ENCODE results near the gene TLE2. TPM values are rescaled to one million over a fixed set of nuclear protein-coding genes. Genes with fewer than 3 reads are reported as not detected.

The TLE2 gene
- total RNA-seq, 2 experiments from 2014 or later: 1.2 to 1.6 TPM

DNA sequence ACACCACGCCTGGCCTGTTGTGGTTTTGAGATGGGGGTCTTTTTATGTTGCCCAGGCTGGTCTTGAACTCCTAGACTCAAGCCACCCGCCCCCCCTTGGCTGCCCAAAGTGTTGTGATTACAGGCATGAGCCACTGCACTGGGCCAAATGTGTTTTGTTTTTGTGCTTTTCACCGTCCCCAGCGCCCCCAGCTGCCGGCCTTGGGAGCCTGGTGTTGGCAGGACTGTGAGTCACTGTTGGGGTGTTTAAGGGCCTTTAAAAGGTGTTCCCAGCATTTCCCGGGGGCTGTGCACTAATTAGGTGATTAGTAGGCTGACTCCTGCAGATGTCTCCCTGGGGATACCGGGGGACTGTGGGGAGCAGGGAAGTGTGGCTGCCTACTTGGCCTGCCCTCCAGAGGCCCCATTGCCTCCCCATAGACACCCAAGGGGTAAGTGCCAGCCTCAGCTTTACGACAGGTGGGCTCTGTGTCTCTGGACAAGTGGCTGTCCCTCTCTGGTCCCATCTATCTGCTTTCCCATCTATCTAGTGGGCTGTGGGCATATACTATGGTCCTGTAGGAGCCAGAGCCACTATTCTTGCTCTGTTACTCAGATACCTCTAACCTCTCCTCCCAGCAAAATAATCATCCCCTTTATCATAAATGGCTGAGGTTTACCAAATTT, 45.0 kb upstream of the TLE2 start:
- POLR2A ChIA-PET: interaction anchor here (0.7 kb wide), 1 partner anchor 107 kb away, joined by 3 read pairs; no protein-coding TSS in a partner anchor
- intact Hi-C loops (cut with micrococcal nuclease; ENCODE audit: unreplicated experiment): no loop called here
- CTCF ChIA-PET (ENCODE audit: unreplicated experiment): no interaction called here

GRCh38 chr19:3073159-3073563, 44.1 kb upstream of the TLE2 start:
- Histone ChIP-seq H3K4me1 (ENCODE audit: insufficient read depth, low read length, poor library complexity, severe bottlenecking) (peaks cover 29% of the 10 kb centered on the region), H3K27ac (ENCODE audit: low read depth, low read length, poor library complexity, severe bottlenecking) (no peak overlapping the region), H3K9me3 (ENCODE audit: low read length) (no peaks in the 10 kb centered on the region), H3K79me2 (ENCODE audit: insufficient read depth, low read depth, low read length) (no peaks in the 10 kb centered on the region), H2AFZ (ENCODE audit: low read length) (0 out of 2 replicates have a peak overlapping the region, but pooled peaks have one; percentile 34), H3K4me3 (ENCODE audit: low read depth, low read length, poor library complexity, severe bottlenecking) (no peak overlapping the region), H4K20me1 (ENCODE audit: insufficient read depth, low read length) (no peaks in the 10 kb centered on the region), H3K36me3 (ENCODE audit: insufficient read depth, low read length) (no peaks in the 10 kb centered on the region), H3K9me2 (ENCODE audit: insufficient read depth, low read length) (no peaks in the 10 kb centered on the region), H3K4me2 (ENCODE audit: low read length) (no peak overlapping the region)
- no peak for TF ChIP-seq EZH2phosphoT487 (IDR thresholded peaks at IDR 0.05; ENCODE audit: borderline replicate concordance, low read depth, low read length)
- TF ChIP-seq CTCF (conservative IDR thresholded peaks at IDR 0.05; ENCODE audit: low read length): no peak
- ChIA-PET CTCF (ENCODE audit: unreplicated experiment) (no interaction called here), POLR2A (interaction anchor here (0.7 kb wide), 1 partner anchor 108 kb away, joined by 3 read pairs; no protein-coding TSS in a partner anchor)
- DNase-seq (ENCODE audit: low spot score): no peak
- intact Hi-C loops (cut with micrococcal nuclease; ENCODE audit: unreplicated experiment): no loop called here
- BruUV-seq (replicated peaks): no TSS peak

More for the DNA sequence above, 45.0 kb upstream of the TLE2 start:
- Histone ChIP-seq H3K4me1 (ENCODE audit: insufficient read depth, low read length, poor library complexity, severe bottlenecking) (peaks cover 29% of the 10 kb centered on the region), H2AFZ (ENCODE audit: low read length) (no peak overlapping the region), H3K9me3 (ENCODE audit: low read length) (no peaks in the 10 kb centered on the region), H3K4me2 (ENCODE audit: low read length) (no peak overlapping the region), H3K27ac (ENCODE audit: low read depth, low read length, poor library complexity, severe bottlenecking) (no peak overlapping the region), H3K4me3 (ENCODE audit: low read depth, low read length, poor library complexity, severe bottlenecking) (no peak overlapping the region), H3K79me2 (ENCODE audit: insufficient read depth, low read depth, low read length) (no peaks in the 10 kb centered on the region), H3K36me3 (ENCODE audit: insufficient read depth, low read length) (no peaks in the 10 kb centered on the region), H3K9me2 (ENCODE audit: insufficient read depth, low read length) (no peaks in the 10 kb centered on the region), H4K20me1 (ENCODE audit: insufficient read depth, low read length) (no peaks in the 10 kb centered on the region)
- BruUV-seq (replicated peaks): no TSS peak
- TF ChIP-seq EZH2phosphoT487 (IDR thresholded peaks at IDR 0.05; ENCODE audit: borderline replicate concordance, low read depth, low read length) (no peak), CTCF (conservative IDR thresholded peaks at IDR 0.05; ENCODE audit: low read length) (peak; percentile 50; the same call in 1 of the 2 replicates)
- DNase-seq (ENCODE audit: low spot score): peak; percentile 42

DNA sequence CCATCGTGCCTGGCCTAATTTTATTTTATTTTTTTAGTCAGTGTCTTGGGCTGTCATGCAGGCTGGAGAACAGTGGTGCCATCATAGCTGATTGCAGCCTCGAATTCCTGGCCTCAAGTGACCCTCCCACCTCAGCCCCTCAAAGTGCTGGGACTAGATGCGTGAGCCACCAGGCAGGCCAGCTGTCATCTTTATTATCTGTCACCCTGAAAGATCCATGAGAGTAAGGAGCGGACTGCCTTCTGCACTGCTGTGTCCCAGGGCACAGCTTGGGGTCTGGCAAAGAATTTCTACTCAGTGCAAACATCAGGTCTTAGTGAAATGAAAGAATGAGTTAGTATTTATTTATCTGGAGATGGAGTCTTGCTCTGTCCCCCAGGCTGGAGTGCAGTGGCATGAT, 42.7 kb upstream of the TLE2 start:
- CTCF ChIA-PET (ENCODE audit: unreplicated experiment): no interaction called here
- H3K4me3 ChIP-seq (ENCODE audit: low read depth, low read length, poor library complexity, severe bottlenecking): no peak overlapping the region
- no peaks in the 10 kb centered on the region for H4K20me1 ChIP-seq (ENCODE audit: insufficient read depth, low read length)
- no peak for DNase-seq (ENCODE audit: low spot score)
- H3K4me2 ChIP-seq (ENCODE audit: low read length): no peak overlapping the region
- POLR2A ChIA-PET: interaction anchor here (0.7 kb wide), 1 partner anchor 113 kb away, joined by 3 read pairs; no protein-coding TSS in a partner anchor
- no TSS peak for BruUV-seq (replicated peaks)
- H3K9me3 ChIP-seq (ENCODE audit: low read length): no peaks in the 10 kb centered on the region
- no peaks in the 10 kb centered on the region for H3K36me3 ChIP-seq (ENCODE audit: insufficient read depth, low read length)
- intact Hi-C loops (cut with micrococcal nuclease; ENCODE audit: unreplicated experiment): no loop called here
- H3K79me2 ChIP-seq (ENCODE audit: insufficient read depth, low read depth, low read length): no peaks in the 10 kb centered on the region
- H3K4me1 ChIP-seq (ENCODE audit: insufficient read depth, low read length, poor library complexity, severe bottlenecking): peaks cover 39% of the 10 kb centered on the region
- H3K27ac ChIP-seq (ENCODE audit: low read depth, low read length, poor library complexity, severe bottlenecking): no peak overlapping the region
- H3K9me2 ChIP-seq (ENCODE audit: insufficient read depth, low read length): no peaks in the 10 kb centered on the region
- no peak overlapping the region for H2AFZ ChIP-seq (ENCODE audit: low read length)
- TF ChIP-seq CTCF (conservative IDR thresholded peaks at IDR 0.05; ENCODE audit: low read length) (no peak), EZH2phosphoT487 (IDR thresholded peaks at IDR 0.05; ENCODE audit: borderline replicate concordance, low read depth, low read length) (no peak)
